ENCODE data around the gene CASP9.
A peak's percentile ranks its signal among the peaks of the same experiment; 100 is the strongest.

Gene CASP9

GRCh38 chr1:15524021-15524282 lies at the start of gene CASP9:
Gene CASP9, minus strand, starts transcription at chr1:15524215. Its CDS starts 15 bp downstream, at chr1:15524200.
- no peak for DNase-seq (ENCODE audit: low read depth)

- DNase-seq (ENCODE audit: low read depth) = no peak
These were observed 49.5 kb upstream of the CASP9 start for GRCh38 chr1:15573477-15573876.

- no peak for DNase-seq (ENCODE audit: low read depth)
These were observed 47.3 kb upstream of the CASP9 start for GRCh38 chr1:15571266-15571665.

- DNase-seq (ENCODE audit: low read depth) = no peak
These were observed 46.8 kb upstream of the CASP9 start for GRCh38 chr1:15570861-15571260.

- no peak for DNase-seq (ENCODE audit: low read depth)
These were observed 44.5 kb upstream of the CASP9 start for GRCh38 chr1:15568387-15569073.

GRCh38 chr1:15559189-15559810 lies 35.3 kb upstream of the CASP9 start:
- DNase-seq (ENCODE audit: low read depth) = no peak

GRCh38 chr1:15558516-15558915 lies 34.5 kb upstream of the CASP9 start:
- DNase-seq (ENCODE audit: low read depth) = no peak

GRCh38 chr1:15557594-15557993 lies 33.6 kb upstream of the CASP9 start:
- DNase-seq (ENCODE audit: low read depth) = no peak

GRCh38 chr1:15557008-15557407 lies 33.0 kb upstream of the CASP9 start:
- no peak for DNase-seq (ENCODE audit: low read depth)

- DNase-seq (ENCODE audit: low read depth) = no peak
These were observed 26.6 kb upstream of the CASP9 start for GRCh38 chr1:15550573-15550972.

- DNase-seq (ENCODE audit: low read depth) = no peak
These were observed 22.6 kb upstream of the CASP9 start for GRCh38 chr1:15546641-15547040.

GRCh38 chr1:15543589-15544568 lies 19.9 kb upstream of the CASP9 start:
- peak; percentile 67 for DNase-seq (ENCODE audit: low read depth)

GRCh38 chr1:15543251-15543588 lies 19.2 kb upstream of the CASP9 start:
- DNase-seq (ENCODE audit: low read depth) = no peak

GRCh38 chr1:15542388-15543250 lies 18.6 kb upstream of the CASP9 start:
- DNase-seq (ENCODE audit: low read depth) = no peak

- DNase-seq (ENCODE audit: low read depth) = no peak
These were observed 17.3 kb upstream of the CASP9 start for GRCh38 chr1:15541231-15541792.

GRCh38 chr1:15540186-15540585 lies 16.2 kb upstream of the CASP9 start:
- peak; percentile 35 for DNase-seq (ENCODE audit: low read depth)

- DNase-seq (ENCODE audit: low read depth) = no peak
These were observed 14.8 kb upstream of the CASP9 start for GRCh38 chr1:15538771-15539170.

- DNase-seq (ENCODE audit: low read depth) = no peak
These were observed 7.7 kb upstream of the CASP9 start for GRCh38 chr1:15531682-15532081.

- DNase-seq (ENCODE audit: low read depth) = no peak
These were observed 7.0 kb upstream of the CASP9 start for GRCh38 chr1:15531003-15531402.

- peak; percentile 100 for DNase-seq (ENCODE audit: low read depth)
These were observed 2.7 kb upstream of the CASP9 start, which contains the start of gene DNAJC16 for GRCh38 chr1:15526490-15527339. Gene DNAJC16, plus strand, starts transcription at chr1:15526848. Its CDS starts 2,258 bp downstream, at chr1:15529106.

GRCh38 chr1:15526021-15526489 lies 2.0 kb upstream of the CASP9 start:
- no peak for DNase-seq (ENCODE audit: low read depth)

Data from EH (cell line).